A549 (cell line): ENCODE results near the gene FHAD1. TPM values are rescaled to one million over a fixed set of nuclear protein-coding genes. Genes with fewer than 3 reads are reported as not detected.
A peak's percentile ranks its signal among the peaks of the same experiment; 100 is the strongest.

Source experiments
- ATAC-seq, 2 experiments: fragments of 200-7000 bp in 1 of 2; fragments of >200 bp in 1 of 2; cut with Nextera tagmentation in 1 of 2; cut with Tn5 transposase in 1 of 2; 3 replicates each; pipeline versions ENCODE4 v1.8.0 to v1.9.1; 2018 to 2020; ENCODE audit warnings: mild to moderate bottlenecking in 1 of 2, moderate library complexity in 1 of 2
- CTCF ChIA-PET: fragments of 300-600 bp; sonication (Branson Sonifier 250); formaldehyde crosslinking; extraction: SDS; loops from one replicate; lab custom pipeline; 2021; ENCODE audit warnings: antibody characterized with exemption, inconsistent platforms; lab: Yijun Ruan, JAX
- POLR2A ChIA-PET: fragments of 350-600 bp; formaldehyde crosslinking; extraction: SDS; loops from one replicate; lab custom pipeline; 2021; ENCODE audit warnings: antibody characterized with exemption, inconsistent platforms; lab: Yijun Ruan, JAX
- DNase-seq, 2 experiments: peaks; one replicate each; pipeline versions ENCODE4 v3.0.0 to v3.0.0-alpha.2; 2011 to 2016; ENCODE audit warnings: low read depth in 1 of 2, low spot score in 1 of 2
- FAIRE-seq: peaks from 2 replicates; lab custom pipeline; 2011; peaks lifted over from hg19 to GRCh38; lab: Jason Lieb, UNC
- H3K27ac ChIP-seq, 2 experiments: fragments of >200 bp; sonication (Bioruptor Twin); formaldehyde crosslinking; 3 replicates each; pipeline ENCODE4 v1.5.1; 2016 to 2017
- H3K4me1 ChIP-seq: fragments of >200 bp; sonication (Bioruptor Twin); formaldehyde crosslinking; 3 replicates; pipeline ENCODE4 v1.6.1; 2016
- H3K4me2 ChIP-seq: fragments of >200 bp; sonication (Bioruptor Twin); formaldehyde crosslinking; 3 replicates; pipeline ENCODE4 v1.6.1; 2016
- H3K4me3 ChIP-seq: fragments of >200 bp; sonication (Bioruptor Twin); formaldehyde crosslinking; 3 replicates; pipeline ENCODE4 v1.5.1; 2016
- H3K9me3 ChIP-seq: fragments of >200 bp; sonication (Bioruptor Twin); formaldehyde crosslinking; 3 replicates; pipeline ENCODE4 v1.6.1; 2016
- BHLHE40 ChIP-seq: IDR thresholded peaks from 2 replicates; pipeline ENCODE4 v1.6.1; 2012; ENCODE audit warnings: low read depth, low read length, inconsistent platforms
- CBX8 ChIP-seq: fragments of 200-600 bp; sonication (generic); IDR thresholded peaks from 2 replicates; pipeline ENCODE4 v1.6.1; 2016
- CHD2 ChIP-seq: fragments of 150-350 bp; IDR thresholded peaks from 2 replicates; pipeline ENCODE4 v1.6.1; 2014; ENCODE audit warnings: low read length; ENCODE audit not compliant: partially characterized antibody
- CHD4 ChIP-seq: fragments of 200-600 bp; sonication (generic); IDR thresholded peaks from 2 replicates; pipeline ENCODE4 v1.6.1; 2016; ENCODE audit warnings: antibody characterized with exemption, mild to moderate bottlenecking, borderline replicate concordance
- EHMT2 ChIP-seq: fragments of 200-600 bp; sonication (generic); IDR thresholded peaks from 2 replicates; pipeline ENCODE4 v1.6.1; 2016; ENCODE audit warnings: antibody characterized with exemption, low read depth, mild to moderate bottlenecking, moderate library complexity
- EP300 ChIP-seq, 2 experiments: fragments of >200 bp; sonication (Bioruptor Twin); formaldehyde crosslinking; IDR thresholded peaks; 2 replicates in 1 of 2; 3 replicates in 1 of 2; pipeline ENCODE4 v1.6.1; 2016 to 2017
- ESRRA ChIP-seq: fragments of 150-350 bp; IDR thresholded peaks from 2 replicates; pipeline ENCODE4 v1.6.1; 2014; ENCODE audit warnings: mild to moderate bottlenecking, low read length, borderline replicate concordance
- FOSL2 ChIP-seq, 2 experiments: fragments of 450-650 bp in 1 of 2; fragments of >200 bp in 1 of 2; sonication (Bioruptor Twin) in 1 of 2; formaldehyde crosslinking; IDR thresholded peaks; 2 replicates each; pipeline versions ENCODE4 v1.5.0 to v1.6.1; 2016 to 2020; ENCODE audit warnings: mild to moderate bottlenecking in 1 of 2, moderate library complexity in 1 of 2
- GATA3 ChIP-seq: IDR thresholded peaks from 2 replicates; pipeline ENCODE4 v1.6.1; 2012; ENCODE audit warnings: borderline replicate concordance
- HDAC2 ChIP-seq: fragments of 200-600 bp; sonication (generic); IDR thresholded peaks from 2 replicates; pipeline ENCODE4 v1.6.1; 2016
- HOXA7 ChIP-seq: fragments of 250-450 bp; sonication (Bioruptor Pico); IDR thresholded peaks from 2 replicates; pipeline ENCODE4 v1.5.0; 2020; ENCODE audit warnings: mild to moderate bottlenecking, moderate library complexity
- HOXB5 ChIP-seq: fragments of 250-450 bp; sonication (Bioruptor Pico); IDR thresholded peaks from 2 replicates; pipeline ENCODE4 v1.5.0; 2020; ENCODE audit warnings: mild to moderate bottlenecking, moderate library complexity
- JUN ChIP-seq, 2 experiments: fragments of >200 bp; sonication (Bioruptor Twin); formaldehyde crosslinking; IDR thresholded peaks; 2 replicates in 1 of 2; 3 replicates in 1 of 2; pipeline ENCODE4 v1.6.1; 2016 to 2017
- JUNB ChIP-seq: fragments of >200 bp; sonication (Bioruptor Twin); formaldehyde crosslinking; IDR thresholded peaks from 2 replicates; pipeline ENCODE4 v1.6.1; 2016
- MAZ ChIP-seq: fragments of 150-350 bp; IDR thresholded peaks from 2 replicates; pipeline ENCODE4 v1.6.1; 2014; ENCODE audit warnings: antibody characterized with exemption, low read depth, low read length, borderline replicate concordance
- MYC ChIP-seq: IDR thresholded peaks from 2 replicates; pipeline ENCODE4 v1.6.1; 2012; ENCODE audit warnings: mild to moderate bottlenecking, inconsistent platforms, low read length, improper control_type of control experiment, borderline replicate concordance
- NPAS2 ChIP-seq: fragments of 250-450 bp; sonication (Bioruptor Pico); IDR thresholded peaks from 2 replicates; pipeline ENCODE4 v1.8.0; 2022; ENCODE audit warnings: mild to moderate bottlenecking, moderate library complexity, borderline replicate concordance
- PHF8 ChIP-seq: fragments of 200-600 bp; sonication (generic); IDR thresholded peaks from 2 replicates; pipeline ENCODE4 v1.6.1; 2016; ENCODE audit warnings: low read depth, mild to moderate bottlenecking, antibody characterized with exemption, moderate library complexity, borderline replicate concordance
- RAD21 ChIP-seq, 2 experiments: fragments of >200 bp in 1 of 2; sonication (Bioruptor Twin) in 1 of 2; formaldehyde crosslinking in 1 of 2; IDR thresholded peaks in 1 of 2; conservative IDR thresholded peaks in 1 of 2; 2 replicates in 1 of 2; 3 replicates in 1 of 2; pipeline ENCODE4 v1.6.1; 2012 to 2018; ENCODE audit warnings: inconsistent platforms in 1 of 2
- RCOR1 ChIP-seq: fragments of 150-350 bp; IDR thresholded peaks from 2 replicates; pipeline ENCODE4 v1.6.1; 2014; ENCODE audit warnings: antibody characterized with exemption, low read length, low read depth
- SMC3 ChIP-seq: fragments of >200 bp; sonication (Bioruptor Twin); formaldehyde crosslinking; IDR thresholded peaks from 3 replicates; pipeline ENCODE4 v1.6.1; 2018; ENCODE audit warnings: inconsistent platforms
- SREBF2 ChIP-seq: fragments of 450-650 bp; IDR thresholded peaks from 2 replicates; pipeline ENCODE4 v1.6.1; 2014; ENCODE audit warnings: mild to moderate bottlenecking, moderate library complexity
- TP53 ChIP-seq: fragments of 250-450 bp; sonication (Bioruptor Pico); IDR thresholded peaks from 2 replicates; pipeline ENCODE4 v1.5.0; 2021; ENCODE audit warnings: mild to moderate bottlenecking, moderate library complexity
- ZFP36 ChIP-seq: fragments of 450-650 bp; IDR thresholded peaks from 2 replicates; pipeline ENCODE4 v1.6.1; 2014; ENCODE audit warnings: borderline replicate concordance; ENCODE audit not compliant: partially characterized antibody
- ZNF302 ChIP-seq: fragments of 250-450 bp; sonication (Bioruptor Pico); IDR thresholded peaks from 2 replicates; pipeline ENCODE4 v1.9.0; 2021; ENCODE audit warnings: inconsistent platforms, mild to moderate bottlenecking, moderate library complexity
- WGBS: methylation state at CpG from one replicate; pipeline ENCODE4 v1.1.6; 2017; ENCODE audit errors: missing lambda C conversion rate; 5-methylcytosine and 5-hydroxymethylcytosine counted together
- polyA plus RNA-seq, 4 experiments: library from polyadenylated mRNA; depleted of rRNA in 3 of 4; stranded (reverse); fragments of >200 nt; fragmentation: RNase III in 1 of 4; extraction: RNeasy Plus Mini Kit Qiagen cat#74134 plus additional on column Dnase treatment in 1 of 4; gene quantifications; 2 replicates in 3 of 4; 3 replicates in 1 of 4; pipeline ENCODE4 v1.2.3, GENCODE V29; 2011 to 2017
- TF ChIP-seq, protein P1 (sequence below): fragments of >200 bp; sonication (Bioruptor Twin); formaldehyde crosslinking; IDR thresholded peaks from 3 replicates; pipeline ENCODE4 v1.5.1; 2016
- TF ChIP-seq, protein P2 (sequence below): IDR thresholded peaks from 2 replicates; pipeline ENCODE4 v1.6.1; 2012
- TF ChIP-seq, protein P3 (sequence below): fragments of 450-650 bp; IDR thresholded peaks from 2 replicates; pipeline ENCODE4 v1.6.1; 2014; ENCODE audit warnings: antibody characterized with exemption

FHAD1 gene
- polyA plus RNA-seq, 2 of the 4 experiments (the other 2 are of a cell fraction): 0.31 to 0.32 TPM

DNA sequence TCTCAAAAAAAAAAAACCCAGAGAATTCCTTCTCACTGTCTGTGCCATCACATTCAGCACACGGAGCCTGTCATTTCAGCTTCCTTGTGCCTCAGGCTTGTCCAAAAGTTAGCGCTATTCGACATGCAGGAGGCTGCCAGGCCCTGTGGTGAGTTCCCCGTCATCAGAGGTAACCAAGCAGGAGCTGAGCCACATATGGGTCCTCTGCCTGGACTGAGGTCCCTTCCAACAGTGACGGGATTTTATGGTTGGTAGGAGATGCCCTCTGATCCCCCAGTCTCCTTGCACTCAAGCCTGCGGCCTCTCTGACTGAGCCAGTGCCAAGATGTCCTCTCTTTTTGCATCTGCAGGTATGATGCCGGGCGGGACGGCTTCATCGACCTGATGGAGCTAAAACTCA lies 178.5 kb downstream of the FHAD1 start:
- peak overlapping the region; percentile 97 to 98 for H3K27ac ChIP-seq
- peaks cover 84% of the 10 kb centered on the region for H3K4me1 ChIP-seq
- no peaks in the 10 kb centered on the region for H3K9me3 ChIP-seq
- H3K4me3 ChIP-seq: no peak overlapping the region
- no peak for ATAC-seq
- no peak for DNase-seq
- no peak overlapping the region for H3K4me2 ChIP-seq
- no peak for TF ChIP-seq MYC
- TF ChIP-seq ZFP36: peak; percentile 29
- TF ChIP-seq HOXA7 (CRISPR knock-in tag): no peak
- no peak for TF ChIP-seq TP53 (CRISPR knock-in tag)
- TF ChIP-seq HOXB5: no peak
- no peak for TF ChIP-seq BHLHE40
- no peak for TF ChIP-seq MAZ
- TF ChIP-seq, all 56 proteins: peak for 1
- FAIRE-seq: no peak
- 95% methylated on average over 10 of the region's 10 CpGs for WGBS
- CTCF ChIA-PET: interaction anchor here (0.7 to 9.8 kb wide), 5 partner anchors 9 to 102 kb away, joined by 3 to 150 read pairs (median 10); no protein-coding TSS in a partner anchor
- POLR2A ChIA-PET: no interaction called here

DNA sequence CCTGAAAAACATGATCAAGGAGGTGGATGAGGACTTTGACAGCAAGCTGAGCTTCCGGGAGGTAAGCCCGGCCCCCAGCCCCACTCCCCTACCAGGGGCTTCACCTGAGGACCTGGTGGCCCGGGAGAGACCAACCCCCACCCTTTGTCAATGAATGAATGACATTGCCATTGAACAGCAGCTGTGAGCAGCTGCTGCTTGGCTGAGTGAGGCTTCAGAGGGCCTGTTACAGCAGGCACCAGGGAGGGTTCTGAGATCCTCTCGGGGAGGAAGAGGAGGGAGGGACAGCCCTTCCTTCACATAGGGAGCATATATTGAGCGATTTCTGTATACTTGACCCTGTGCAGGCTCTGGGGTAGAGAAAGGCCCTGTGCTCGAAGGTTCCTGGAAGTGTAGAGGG lies 178.9 kb downstream of the FHAD1 start:
- no peak for DNase-seq
- no peaks in the 10 kb centered on the region for H3K9me3 ChIP-seq
- 62% methylated on average over 5 of the region's 6 CpGs for WGBS
- FAIRE-seq: no peak
- peak in 1 of 2 experiments; percentile 0; a peak in 1 of 6 replicates for ATAC-seq
- H3K4me1 ChIP-seq: peaks cover 86% of the 10 kb centered on the region
- POLR2A ChIA-PET: interaction anchor here (1.2 kb wide), 1 partner anchor 16 kb away, joined by 7 read pairs; the partner anchor contains the start of gene EFHD2
- peak overlapping the region; percentile 97 to 98 for H3K27ac ChIP-seq
- no peak overlapping the region for H3K4me3 ChIP-seq
- TF ChIP-seq SREBF2 (no peak), EHMT2 (no peak), PHF8 (no peak), FOSL2 (IDR thresholded peaks at IDR 0.05) (no peak), FOSL2 (CRISPR knock-in tag; IDR thresholded peaks at IDR 0.05) (no peak), CHD4 (no peak), SMC3 (no peak), JUN (IDR thresholded peaks at IDR 0.05) (no peak), ZNF302 (no peak), CHD2 (no peak), RCOR1 (no peak), HOXB5 (no peak), CBX8 (no peak), HOXA7 (CRISPR knock-in tag) (no peak)
- CTCF ChIA-PET: interaction anchor here (0.7 to 9.8 kb wide), 7 partner anchors 9 to 108 kb away, joined by 3 to 150 read pairs (median 10); no protein-coding TSS in a partner anchor
- H3K4me2 ChIP-seq: peak overlapping the region; percentile 81

DNA sequence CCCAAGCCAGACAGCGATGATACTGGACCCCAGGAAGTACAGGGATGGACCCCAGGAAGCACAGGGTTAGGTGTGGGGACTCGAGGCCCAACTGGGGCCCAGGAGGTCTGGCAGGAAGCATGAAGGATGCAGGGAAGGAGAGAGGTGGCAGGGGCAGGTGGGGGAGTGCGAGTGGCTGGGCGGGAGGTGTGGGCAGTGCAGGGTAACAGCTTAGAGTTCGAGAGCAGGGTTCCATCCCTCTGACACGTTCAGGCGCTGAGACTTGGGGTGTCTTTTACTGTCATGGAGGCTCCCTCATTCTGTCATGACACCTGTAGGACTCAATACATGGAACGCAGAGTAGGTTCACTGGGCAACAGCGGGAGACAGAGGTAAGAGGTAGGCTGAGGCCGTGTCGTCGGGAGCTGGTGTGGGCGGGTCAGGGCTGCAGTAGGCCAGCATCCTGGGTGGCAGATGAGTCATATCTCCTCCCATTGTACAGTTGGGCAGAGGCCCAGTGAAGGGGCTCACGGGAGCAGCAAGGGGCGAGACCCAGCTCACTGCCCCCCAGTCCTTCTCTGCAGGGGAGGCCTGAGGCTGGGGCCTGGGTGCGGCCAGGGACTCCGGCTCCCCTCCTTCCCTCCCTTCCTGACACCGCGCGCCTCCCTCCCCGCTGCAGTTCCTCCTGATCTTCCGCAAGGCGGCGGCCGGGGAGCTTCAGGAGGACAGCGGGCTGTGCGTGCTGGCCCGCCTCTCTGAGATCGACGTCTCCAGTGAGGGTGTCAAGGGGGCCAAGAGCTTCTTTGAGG lies 179.7 kb downstream of the FHAD1 start:
- POLR2A ChIA-PET: interaction anchor here (1.2 kb wide), 3 partner anchors 17 to 103 kb away, joined by 5 to 7 read pairs (median 6); partner anchors contain the start of gene EFHD2
- no peak for FAIRE-seq
- peak overlapping the region; percentile 81 for H3K4me2 ChIP-seq
- DNase-seq: peak; percentile 54 to 89
- TF ChIP-seq EP300 (IDR thresholded peaks at IDR 0.05): peak in 1 of 2 experiments; percentile 29; a peak in 1 of 5 replicates
- 0 out of 2 replicates have a peak, but pooled peaks have one; percentile 38 for TF ChIP-seq GATA3
- no peak for TF ChIP-seq NPAS2 (CRISPR knock-in tag)
- no peak for TF ChIP-seq ESRRA
- TF ChIP-seq RAD21 (conservative IDR thresholded peaks at IDR 0.05 in 1 of 2, IDR thresholded peaks at IDR 0.05 in 1 of 2): peak in 1 of 2 experiments; percentile 45; a peak in 2 of 5 replicates
- TF ChIP-seq TP53 (CRISPR knock-in tag): no peak
- TF ChIP-seq HOXB5: 0 out of 2 replicates have a peak, but pooled peaks have one; percentile 28
- peak; percentile 54 for TF ChIP-seq SMC3
- TF ChIP-seq JUN (IDR thresholded peaks at IDR 0.05): peak in 1 of 2 experiments; percentile 65; a peak in 3 of 5 replicates
- peak; percentile 43 for TF ChIP-seq FOSL2 (IDR thresholded peaks at IDR 0.05)
- TF ChIP-seq FOSL2 (CRISPR knock-in tag; IDR thresholded peaks at IDR 0.05): peak; percentile 94
- TF ChIP-seq, protein P1, sequence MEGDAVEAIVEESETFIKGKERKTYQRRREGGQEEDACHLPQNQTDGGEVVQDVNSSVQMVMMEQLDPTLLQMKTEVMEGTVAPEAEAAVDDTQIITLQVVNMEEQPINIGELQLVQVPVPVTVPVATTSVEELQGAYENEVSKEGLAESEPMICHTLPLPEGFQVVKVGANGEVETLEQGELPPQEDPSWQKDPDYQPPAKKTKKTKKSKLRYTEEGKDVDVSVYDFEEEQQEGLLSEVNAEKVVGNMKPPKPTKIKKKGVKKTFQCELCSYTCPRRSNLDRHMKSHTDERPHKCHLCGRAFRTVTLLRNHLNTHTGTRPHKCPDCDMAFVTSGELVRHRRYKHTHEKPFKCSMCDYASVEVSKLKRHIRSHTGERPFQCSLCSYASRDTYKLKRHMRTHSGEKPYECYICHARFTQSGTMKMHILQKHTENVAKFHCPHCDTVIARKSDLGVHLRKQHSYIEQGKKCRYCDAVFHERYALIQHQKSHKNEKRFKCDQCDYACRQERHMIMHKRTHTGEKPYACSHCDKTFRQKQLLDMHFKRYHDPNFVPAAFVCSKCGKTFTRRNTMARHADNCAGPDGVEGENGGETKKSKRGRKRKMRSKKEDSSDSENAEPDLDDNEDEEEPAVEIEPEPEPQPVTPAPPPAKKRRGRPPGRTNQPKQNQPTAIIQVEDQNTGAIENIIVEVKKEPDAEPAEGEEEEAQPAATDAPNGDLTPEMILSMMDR: peak; percentile 27; the same call in 2 of the 3 replicates
- TF ChIP-seq, protein P2, sequence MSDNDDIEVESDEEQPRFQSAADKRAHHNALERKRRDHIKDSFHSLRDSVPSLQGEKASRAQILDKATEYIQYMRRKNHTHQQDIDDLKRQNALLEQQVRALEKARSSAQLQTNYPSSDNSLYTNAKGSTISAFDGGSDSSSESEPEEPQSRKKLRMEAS: peak; percentile 45
- TF ChIP-seq HDAC2: no peak
- TF ChIP-seq JUNB: peak; percentile 49
- TF ChIP-seq, protein P3, sequence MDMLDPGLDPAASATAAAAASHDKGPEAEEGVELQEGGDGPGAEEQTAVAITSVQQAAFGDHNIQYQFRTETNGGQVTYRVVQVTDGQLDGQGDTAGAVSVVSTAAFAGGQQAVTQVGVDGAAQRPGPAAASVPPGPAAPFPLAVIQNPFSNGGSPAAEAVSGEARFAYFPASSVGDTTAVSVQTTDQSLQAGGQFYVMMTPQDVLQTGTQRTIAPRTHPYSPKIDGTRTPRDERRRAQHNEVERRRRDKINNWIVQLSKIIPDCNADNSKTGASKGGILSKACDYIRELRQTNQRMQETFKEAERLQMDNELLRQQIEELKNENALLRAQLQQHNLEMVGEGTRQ: no peak
- ATAC-seq: peak; percentile 75 to 77
- H3K9me3 ChIP-seq: no peaks in the 10 kb centered on the region
- peak overlapping the region; percentile 26; the same call in 1 of the 3 replicates for H3K4me3 ChIP-seq
- peaks cover 84% of the 10 kb centered on the region for H3K4me1 ChIP-seq
- CTCF ChIA-PET: interaction anchor here (0.7 to 9.8 kb wide), 17 partner anchors 9 to 138 kb away, joined by 3 to 150 read pairs (median 5); partner anchors contain the start of gene EFHD2
- H3K27ac ChIP-seq: peak overlapping the region; percentile 97 to 98
- 21% methylated on average over 19 of the region's 30 CpGs for WGBS
